Activated CD8-positive, alpha-beta T cell treated with anti-CD3 and anti-CD28 coated beads for 36 hours (primary cell): ENCODE data around the gene SYNJ2. TPM values are rescaled to one million over a fixed set of nuclear protein-coding genes. Genes with fewer than 3 reads are reported as not detected.

Experiments
- ATAC-seq: fragments of 200-7000 bp; cut with Tn5 transposase; one replicate; pipeline ENCODE4 v1.10.0; 2021; ENCODE audit warnings: mild to moderate bottlenecking, moderate library complexity
- CTCF ChIA-PET: fragments of 350-600 bp; sonication (Branson Sonifier 250); formaldehyde crosslinking; loops from one replicate; lab custom pipeline; 2021; ENCODE audit warnings: antibody characterized with exemption; lab: Charles Lee
- POLR2A ChIA-PET: fragments of 350-600 bp; sonication (Branson Sonifier 250); formaldehyde crosslinking; loops from one replicate; lab custom pipeline; 2021; ENCODE audit warnings: antibody characterized with exemption; lab: Charles Lee
- DNase-seq: peaks from one replicate; pipeline ENCODE4 v3.0.0-alpha.2; 2020
- H3K27ac Mint-ChIP-seq: one replicate; pipeline ENCODE4 v1.8.0; 2021; ENCODE audit warnings: mild to moderate bottlenecking, mixed read lengths
- H3K27me3 Mint-ChIP-seq: one replicate; pipeline ENCODE4 v1.8.0; 2021; ENCODE audit warnings: mixed read lengths
- H3K36me3 Mint-ChIP-seq: one replicate; pipeline ENCODE4 v1.8.0; 2021; ENCODE audit warnings: low read depth, mixed read lengths
- H3K4me1 Mint-ChIP-seq: one replicate; pipeline ENCODE4 v1.8.0; 2021; ENCODE audit warnings: low read depth, mixed read lengths
- H3K4me3 Mint-ChIP-seq: one replicate; pipeline ENCODE4 v1.8.0; 2021; ENCODE audit warnings: mild to moderate bottlenecking, moderate library complexity, mixed read lengths
- H3K9me3 Mint-ChIP-seq: one replicate; pipeline ENCODE4 v1.8.0; 2021; ENCODE audit warnings: mixed read lengths
- intact Hi-C: fragments of 100-400 bp; cut with micrococcal nuclease; formaldehyde crosslinking; loops from one replicate; pipeline ENCODE4 v1.10.0; 2022
- total RNA-seq, 2 experiments: library from RNA; stranded (reverse); gene quantifications; one replicate each; pipeline ENCODE4 v1.2.3, GENCODE V29; 2021
- TF ChIP-seq, protein P1 (sequence below): fragments of 200-600 bp; IDR thresholded peaks from one replicate; pipeline ENCODE4 v1.8.0; 2022; ENCODE audit warnings: antibody characterized with exemption, mild to moderate bottlenecking

SYNJ2 gene
- total RNA-seq, 2 experiments from 2014 or later = 27.7 to 28.5 TPM

DNA sequence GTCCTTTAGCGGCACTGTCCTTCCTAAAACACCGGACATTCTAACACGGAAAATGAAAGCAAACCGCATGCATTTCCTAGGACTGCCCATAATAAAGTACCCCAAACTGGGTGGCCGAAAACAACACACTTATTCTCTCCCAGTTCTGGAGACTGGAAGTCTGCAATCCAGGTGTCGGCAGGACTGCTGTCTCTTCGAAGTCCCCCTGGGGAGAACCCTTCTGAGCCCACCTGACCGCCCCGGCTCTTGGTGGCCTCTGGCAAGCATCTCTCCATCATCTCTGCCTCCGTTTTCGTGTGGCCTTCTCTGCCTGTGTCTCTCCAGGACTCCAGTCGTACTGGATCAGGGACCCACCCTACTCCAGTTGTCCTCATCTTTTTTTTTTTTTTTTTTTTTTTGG is 55.4 kb downstream of the SYNJ2 start:
- H3K9me3 Mint-ChIP-seq = no peaks in the 10 kb centered on the region
- ATAC-seq = no peak
- peaks cover 16% of the 10 kb centered on the region for H3K36me3 Mint-ChIP-seq
- TF ChIP-seq, protein P1, sequence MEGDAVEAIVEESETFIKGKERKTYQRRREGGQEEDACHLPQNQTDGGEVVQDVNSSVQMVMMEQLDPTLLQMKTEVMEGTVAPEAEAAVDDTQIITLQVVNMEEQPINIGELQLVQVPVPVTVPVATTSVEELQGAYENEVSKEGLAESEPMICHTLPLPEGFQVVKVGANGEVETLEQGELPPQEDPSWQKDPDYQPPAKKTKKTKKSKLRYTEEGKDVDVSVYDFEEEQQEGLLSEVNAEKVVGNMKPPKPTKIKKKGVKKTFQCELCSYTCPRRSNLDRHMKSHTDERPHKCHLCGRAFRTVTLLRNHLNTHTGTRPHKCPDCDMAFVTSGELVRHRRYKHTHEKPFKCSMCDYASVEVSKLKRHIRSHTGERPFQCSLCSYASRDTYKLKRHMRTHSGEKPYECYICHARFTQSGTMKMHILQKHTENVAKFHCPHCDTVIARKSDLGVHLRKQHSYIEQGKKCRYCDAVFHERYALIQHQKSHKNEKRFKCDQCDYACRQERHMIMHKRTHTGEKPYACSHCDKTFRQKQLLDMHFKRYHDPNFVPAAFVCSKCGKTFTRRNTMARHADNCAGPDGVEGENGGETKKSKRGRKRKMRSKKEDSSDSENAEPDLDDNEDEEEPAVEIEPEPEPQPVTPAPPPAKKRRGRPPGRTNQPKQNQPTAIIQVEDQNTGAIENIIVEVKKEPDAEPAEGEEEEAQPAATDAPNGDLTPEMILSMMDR = no peak
- POLR2A ChIA-PET = no interaction called here
- intact Hi-C loops = no loop called here
- H3K27ac Mint-ChIP-seq = no peak overlapping the region
- CTCF ChIA-PET = interaction anchor here (2.7 to 6.1 kb wide), 2 partner anchors 10 kb away, joined by 13 to 33 read pairs; no protein-coding TSS in a partner anchor
- H3K4me3 Mint-ChIP-seq = no peak overlapping the region
- no peak for DNase-seq
- H3K27me3 Mint-ChIP-seq = no peaks in the 10 kb centered on the region
- peaks cover 26% of the 10 kb centered on the region for H3K4me1 Mint-ChIP-seq

DNA sequence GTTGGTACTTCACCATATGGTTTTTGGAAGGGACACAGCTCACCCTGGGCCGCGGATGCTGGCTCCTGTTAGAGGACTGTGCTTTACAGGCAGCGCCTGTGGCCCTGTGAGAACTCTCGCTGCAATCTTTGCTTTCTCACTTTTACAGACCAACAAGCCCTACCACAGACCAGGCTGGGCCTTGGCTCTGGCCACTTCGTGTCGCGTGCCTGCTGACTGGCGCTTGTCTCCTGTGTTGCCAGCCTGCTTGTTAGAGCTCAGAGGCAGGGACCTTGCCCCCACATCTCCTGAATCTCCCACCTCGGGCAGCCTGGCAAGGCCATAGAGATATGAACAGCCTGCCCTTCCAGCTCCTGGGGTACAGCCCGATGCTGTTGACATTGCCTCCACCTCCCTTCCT is 56.1 kb downstream of the SYNJ2 start:
- DNase-seq (no peak), ATAC-seq (no peak)
- no peak overlapping the region for H3K27ac Mint-ChIP-seq
- H3K4me3 Mint-ChIP-seq = no peak overlapping the region
- ChIA-PET POLR2A (no interaction called here), CTCF (interaction anchor here (6.1 kb wide), 1 partner anchor 11 kb away, joined by 33 read pairs; no protein-coding TSS in a partner anchor)
- peaks cover 16% of the 10 kb centered on the region for H3K36me3 Mint-ChIP-seq
- peaks cover 24% of the 10 kb centered on the region for H3K4me1 Mint-ChIP-seq
- intact Hi-C loops = no loop called here
- no peaks in the 10 kb centered on the region for H3K27me3 Mint-ChIP-seq
- H3K9me3 Mint-ChIP-seq = no peaks in the 10 kb centered on the region
- TF ChIP-seq, protein P1 = no peak

DNA sequence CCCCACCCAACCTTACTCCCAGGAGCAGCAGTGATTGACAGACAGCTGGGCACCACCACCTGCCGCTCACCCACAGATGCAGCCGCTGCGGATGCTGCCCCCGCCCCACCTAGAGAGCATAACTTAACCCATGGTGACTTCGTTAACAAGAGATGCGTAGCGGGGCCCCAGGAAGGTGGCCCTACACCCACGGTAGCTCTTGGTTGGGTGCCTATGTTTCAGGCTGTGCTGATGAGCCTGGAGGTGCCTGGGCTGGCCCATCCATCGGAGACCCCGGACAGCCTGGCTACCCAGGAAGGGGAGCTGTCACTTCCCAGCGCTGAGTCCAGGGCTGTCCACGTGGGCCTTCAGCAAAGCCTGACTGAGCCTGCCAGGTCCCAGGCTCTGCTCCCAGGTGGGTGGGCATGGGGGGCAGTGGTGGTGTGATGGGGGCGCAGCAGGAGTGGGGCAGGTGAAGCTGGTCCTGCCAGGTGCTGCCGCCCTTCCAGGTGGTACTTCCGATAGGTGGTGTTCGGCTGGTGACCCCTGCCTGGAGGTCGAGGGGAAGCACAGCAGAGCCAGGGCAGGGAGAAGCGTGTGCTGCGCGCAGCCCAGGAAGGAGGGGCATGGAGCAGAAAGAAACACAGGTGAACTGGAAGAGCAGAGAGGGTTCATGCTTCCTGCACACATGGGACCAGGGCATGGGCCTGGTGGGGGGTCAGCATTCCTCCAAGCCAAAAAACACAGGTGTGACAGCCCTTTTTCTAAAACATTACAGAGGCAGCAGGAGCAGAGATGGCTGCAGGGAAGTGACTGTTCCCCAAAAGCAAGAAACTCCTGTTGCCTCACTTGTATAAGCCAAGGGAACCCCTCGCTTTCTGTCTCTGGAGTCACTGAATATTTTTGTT is 56.9 kb downstream of the SYNJ2 start:
- TF ChIP-seq, protein P1 = no peak
- POLR2A ChIA-PET = interaction anchor here (1.0 to 2.6 kb wide), 2 partner anchors 8 to 12 kb away, joined by 3 to 10 read pairs; no protein-coding TSS in a partner anchor
- peaks cover 24% of the 10 kb centered on the region for H3K4me1 Mint-ChIP-seq
- no peak for ATAC-seq
- no peaks in the 10 kb centered on the region for H3K27me3 Mint-ChIP-seq
- intact Hi-C loops = no loop called here
- no peak overlapping the region for H3K27ac Mint-ChIP-seq
- CTCF ChIA-PET = interaction anchor here (0.8 to 6.1 kb wide), 2 partner anchors 8 to 12 kb away, joined by 3 to 33 read pairs; no protein-coding TSS in a partner anchor
- H3K36me3 Mint-ChIP-seq = peaks cover 16% of the 10 kb centered on the region
- DNase-seq = no peak
- no peak overlapping the region for H3K4me3 Mint-ChIP-seq
- no peaks in the 10 kb centered on the region for H3K9me3 Mint-ChIP-seq

DNA sequence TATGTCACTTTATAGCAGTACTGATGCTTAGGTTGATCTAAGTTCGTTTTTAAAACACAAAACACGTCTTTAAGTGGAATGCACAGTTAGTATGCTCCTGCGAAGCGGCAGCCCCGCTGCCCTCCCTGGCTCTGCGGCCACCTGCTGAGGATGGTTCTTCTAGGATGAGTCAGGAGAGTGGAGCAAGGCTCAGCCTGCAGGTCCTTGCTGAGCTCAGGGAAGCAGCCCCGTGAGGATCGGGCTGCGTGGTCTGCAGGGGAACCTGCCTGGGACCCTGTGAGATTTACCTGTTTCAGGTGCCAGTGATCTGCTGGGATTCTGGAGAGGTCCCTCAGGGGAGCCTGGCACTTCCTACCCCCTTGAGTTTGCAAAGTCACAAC is 57.5 kb downstream of the SYNJ2 start:
- no peak for DNase-seq
- intact Hi-C loops = no loop called here
- Mint-ChIP-seq H3K4me3 (no peak overlapping the region), H3K9me3 (no peaks in the 10 kb centered on the region), H3K27ac (no peak overlapping the region), H3K36me3 (peaks cover 15% of the 10 kb centered on the region), H3K27me3 (no peaks in the 10 kb centered on the region), H3K4me1 (peaks cover 24% of the 10 kb centered on the region)
- POLR2A ChIA-PET = interaction anchor here (1.0 to 2.6 kb wide), 2 partner anchors 9 to 12 kb away, joined by 3 to 10 read pairs; no protein-coding TSS in a partner anchor
- TF ChIP-seq, protein P1 = no peak
- CTCF ChIA-PET = interaction anchor here (0.8 to 6.1 kb wide), 2 partner anchors 8 to 13 kb away, joined by 3 to 33 read pairs; no protein-coding TSS in a partner anchor
- peak; percentile 5 for ATAC-seq
